Measurements from ENCODE around the gene INSIG2. TPM values are rescaled to one million over a fixed set of nuclear protein-coding genes. Genes with fewer than 3 reads are reported as not detected.

Gene INSIG2
- total RNA-seq, 1 experiment from 2014 or later, result 15.0 TPM

- CTCF ChIA-PET, result interaction anchor here (0.7 kb wide), 1 partner anchor 46 kb away, joined by 3 read pairs; no protein-coding TSS in a partner anchor
Observed at GRCh38 chr2:118103951-118104940, 16.0 kb downstream of the INSIG2 start.

GRCh38 chr2:118105497-118105896 is 17.2 kb downstream of the INSIG2 start:
- Mint-ChIP-seq H3K27me3 (ENCODE audit: insufficient read depth, unreplicated experiment) (no peaks in the 10 kb centered on the region), H3K4me3 (ENCODE audit: unreplicated experiment) (no peak overlapping the region), H3K27ac (ENCODE audit: low read depth, unreplicated experiment) (no peak overlapping the region), H3K36me3 (ENCODE audit: insufficient read depth, unreplicated experiment) (peaks cover 40% of the 10 kb centered on the region), H3K9me3 (ENCODE audit: unreplicated experiment) (no peaks in the 10 kb centered on the region), H3K4me1 (ENCODE audit: insufficient read depth, unreplicated experiment) (peaks cover 19% of the 10 kb centered on the region)
- intact Hi-C loops (cut with micrococcal nuclease), result no loop called here
- no peak for TF ChIP-seq CTCF (IDR thresholded peaks at IDR 0.05; ENCODE audit: unreplicated experiment)
- DNase-seq (ENCODE audit: unreplicated experiment), result no peak
- no TSS peak for BruUV-seq (replicated peaks)
- POLR2A ChIA-PET, result interaction anchor here (0.7 to 1.9 kb wide), 2 partner anchors 17 to 18 kb away, joined by 4 to 6 read pairs; partner anchors contain the start of gene INSIG2
- CTCF ChIA-PET, result interaction anchor here (0.9 to 1.3 kb wide), 2 partner anchors 103 to 865 kb away, joined by 3 to 5 read pairs; no protein-coding TSS in a partner anchor

More at GRCh38 chr2:118103951-118104940, 16.0 kb downstream of the INSIG2 start:
- no peak for TF ChIP-seq CTCF (IDR thresholded peaks at IDR 0.05; ENCODE audit: unreplicated experiment)
- DNase-seq (ENCODE audit: unreplicated experiment), result no peak
- no peaks in the 10 kb centered on the region for H3K27me3 Mint-ChIP-seq (ENCODE audit: insufficient read depth, unreplicated experiment)
- H3K4me3 Mint-ChIP-seq (ENCODE audit: unreplicated experiment), result no peak overlapping the region
- POLR2A ChIA-PET, result interaction anchor here (0.7 to 1.9 kb wide), 5 partner anchors 9 to 42 kb away, joined by 3 to 6 read pairs (median 3); partner anchors contain the start of gene INSIG2
- no peak overlapping the region for H3K27ac Mint-ChIP-seq (ENCODE audit: low read depth, unreplicated experiment)
- peaks cover 45% of the 10 kb centered on the region for H3K36me3 Mint-ChIP-seq (ENCODE audit: insufficient read depth, unreplicated experiment)
- H3K9me3 Mint-ChIP-seq (ENCODE audit: unreplicated experiment), result no peaks in the 10 kb centered on the region
- peaks cover 19% of the 10 kb centered on the region for H3K4me1 Mint-ChIP-seq (ENCODE audit: insufficient read depth, unreplicated experiment)
- intact Hi-C loops (cut with micrococcal nuclease), result no loop called here
- no TSS peak for BruUV-seq (replicated peaks)

GRCh38 chr2:118106926-118107325 is 18.7 kb downstream of the INSIG2 start:
- Mint-ChIP-seq H3K27ac (ENCODE audit: low read depth, unreplicated experiment) (no peak overlapping the region), H3K36me3 (ENCODE audit: insufficient read depth, unreplicated experiment) (peaks cover 43% of the 10 kb centered on the region), H3K4me3 (ENCODE audit: unreplicated experiment) (no peak overlapping the region), H3K4me1 (ENCODE audit: insufficient read depth, unreplicated experiment) (peaks cover 23% of the 10 kb centered on the region), H3K27me3 (ENCODE audit: insufficient read depth, unreplicated experiment) (no peaks in the 10 kb centered on the region), H3K9me3 (ENCODE audit: unreplicated experiment) (no peaks in the 10 kb centered on the region)
- BruUV-seq (replicated peaks), result no TSS peak
- intact Hi-C loops (cut with micrococcal nuclease), result no loop called here
- ChIA-PET CTCF (interaction anchor here (0.6 kb wide), 1 partner anchor 79 kb away, joined by 3 read pairs; no protein-coding TSS in a partner anchor), POLR2A (no interaction called here)
- DNase-seq (ENCODE audit: unreplicated experiment), result no peak
- TF ChIP-seq CTCF (IDR thresholded peaks at IDR 0.05; ENCODE audit: unreplicated experiment), result no peak

- BruUV-seq (replicated peaks), result no TSS peak
- Mint-ChIP-seq H3K27me3 (ENCODE audit: insufficient read depth, unreplicated experiment) (no peaks in the 10 kb centered on the region), H3K4me1 (ENCODE audit: insufficient read depth, unreplicated experiment) (peaks cover 20% of the 10 kb centered on the region), H3K27ac (ENCODE audit: low read depth, unreplicated experiment) (peak overlapping the region; percentile 5), H3K9me3 (ENCODE audit: unreplicated experiment) (no peaks in the 10 kb centered on the region), H3K4me3 (ENCODE audit: unreplicated experiment) (no peak overlapping the region), H3K36me3 (ENCODE audit: insufficient read depth, unreplicated experiment) (peaks cover 37% of the 10 kb centered on the region)
- no peak for DNase-seq (ENCODE audit: unreplicated experiment)
- ChIA-PET POLR2A (interaction anchor here (0.7 to 0.9 kb wide), 2 partner anchors 7 to 14 kb away, joined by 3 to 4 read pairs; no protein-coding TSS in a partner anchor), CTCF (no interaction called here)
- intact Hi-C loops (cut with micrococcal nuclease), result no loop called here
- no peak for TF ChIP-seq CTCF (IDR thresholded peaks at IDR 0.05; ENCODE audit: unreplicated experiment)
Observed at GRCh38 chr2:118110310-118110709, 22.0 kb downstream of the INSIG2 start.

Data from MCF 10A (cell line).